Measurements from ENCODE around the gene KCNJ12.

The KCNJ12 gene

DNA sequence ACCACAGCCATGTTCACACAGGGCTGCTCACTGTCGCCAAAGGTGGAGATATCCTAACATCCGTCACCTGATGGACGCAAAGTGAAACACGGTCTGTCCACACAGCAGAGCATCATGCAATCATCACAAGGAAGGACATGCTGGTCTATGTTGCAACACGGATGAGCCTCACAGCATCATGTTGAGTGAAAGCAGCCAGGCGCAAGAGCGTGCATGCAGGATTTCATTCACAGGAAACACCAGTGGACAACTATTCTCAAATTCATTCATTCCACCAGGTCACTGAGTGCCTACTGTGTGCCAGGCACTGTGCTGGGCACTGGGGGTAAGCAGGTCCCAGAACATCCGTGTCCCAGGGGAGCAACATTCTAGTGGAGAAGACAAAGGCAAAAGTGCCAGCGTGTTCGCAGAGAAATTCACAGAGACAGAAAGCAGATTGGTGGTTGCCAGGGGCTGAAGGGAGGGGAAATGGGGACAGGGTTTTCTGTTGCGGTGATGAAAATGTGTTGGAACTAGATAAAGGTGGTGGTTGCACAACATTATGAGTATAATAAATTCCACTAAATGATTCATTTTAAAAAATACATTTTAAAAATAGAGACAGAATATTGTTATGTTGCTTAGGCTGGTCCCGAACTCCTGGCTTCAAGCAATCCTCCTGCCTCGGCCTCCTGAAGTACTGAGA lies 22.7 kb upstream of the KCNJ12 start:
- Histone ChIP-seq H3K27ac (ENCODE audit: low read length) (no peak overlapping the region), H3K36me3 (ENCODE audit: insufficient read depth, low read length) (no peaks in the 10 kb centered on the region), H3K4me1 (ENCODE audit: insufficient read depth, low read length) (no peaks in the 10 kb centered on the region), H3K9me3 (ENCODE audit: insufficient read depth, low read length, severe bottlenecking) (no peaks in the 10 kb centered on the region), H3K9ac (ENCODE audit: low read depth, low read length) (no peak overlapping the region), H2AFZ (ENCODE audit: low read depth, low read length) (no peak overlapping the region), H4K20me1 (ENCODE audit: insufficient read depth, low read length) (no peaks in the 10 kb centered on the region), H3K4me2 (ENCODE audit: insufficient read depth, low read length) (no peak overlapping the region), H3K79me2 (ENCODE audit: insufficient read depth, low read length) (no peaks in the 10 kb centered on the region), H3K4me3 (ENCODE audit: low read depth in 1 of 2, low read length in 2 of 2) (no peak overlapping the region), H3K27me3 (ENCODE audit: insufficient read depth, low read length, poor library complexity) (no peaks in the 10 kb centered on the region)
- no peak for DNase-seq
- no peak for ATAC-seq (ENCODE audit: insufficient read depth, low read depth)
- TF ChIP-seq, protein P1, sequence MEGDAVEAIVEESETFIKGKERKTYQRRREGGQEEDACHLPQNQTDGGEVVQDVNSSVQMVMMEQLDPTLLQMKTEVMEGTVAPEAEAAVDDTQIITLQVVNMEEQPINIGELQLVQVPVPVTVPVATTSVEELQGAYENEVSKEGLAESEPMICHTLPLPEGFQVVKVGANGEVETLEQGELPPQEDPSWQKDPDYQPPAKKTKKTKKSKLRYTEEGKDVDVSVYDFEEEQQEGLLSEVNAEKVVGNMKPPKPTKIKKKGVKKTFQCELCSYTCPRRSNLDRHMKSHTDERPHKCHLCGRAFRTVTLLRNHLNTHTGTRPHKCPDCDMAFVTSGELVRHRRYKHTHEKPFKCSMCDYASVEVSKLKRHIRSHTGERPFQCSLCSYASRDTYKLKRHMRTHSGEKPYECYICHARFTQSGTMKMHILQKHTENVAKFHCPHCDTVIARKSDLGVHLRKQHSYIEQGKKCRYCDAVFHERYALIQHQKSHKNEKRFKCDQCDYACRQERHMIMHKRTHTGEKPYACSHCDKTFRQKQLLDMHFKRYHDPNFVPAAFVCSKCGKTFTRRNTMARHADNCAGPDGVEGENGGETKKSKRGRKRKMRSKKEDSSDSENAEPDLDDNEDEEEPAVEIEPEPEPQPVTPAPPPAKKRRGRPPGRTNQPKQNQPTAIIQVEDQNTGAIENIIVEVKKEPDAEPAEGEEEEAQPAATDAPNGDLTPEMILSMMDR (IDR thresholded peaks at IDR 0.05; ENCODE audit: borderline replicate concordance, extremely low read depth, low read length, poor library complexity, severe bottlenecking) = no peak
- TF ChIP-seq EZH2 (IDR thresholded peaks at IDR 0.05; ENCODE audit: borderline replicate concordance, low read depth, low read length, severe bottlenecking) = no peak

DNA sequence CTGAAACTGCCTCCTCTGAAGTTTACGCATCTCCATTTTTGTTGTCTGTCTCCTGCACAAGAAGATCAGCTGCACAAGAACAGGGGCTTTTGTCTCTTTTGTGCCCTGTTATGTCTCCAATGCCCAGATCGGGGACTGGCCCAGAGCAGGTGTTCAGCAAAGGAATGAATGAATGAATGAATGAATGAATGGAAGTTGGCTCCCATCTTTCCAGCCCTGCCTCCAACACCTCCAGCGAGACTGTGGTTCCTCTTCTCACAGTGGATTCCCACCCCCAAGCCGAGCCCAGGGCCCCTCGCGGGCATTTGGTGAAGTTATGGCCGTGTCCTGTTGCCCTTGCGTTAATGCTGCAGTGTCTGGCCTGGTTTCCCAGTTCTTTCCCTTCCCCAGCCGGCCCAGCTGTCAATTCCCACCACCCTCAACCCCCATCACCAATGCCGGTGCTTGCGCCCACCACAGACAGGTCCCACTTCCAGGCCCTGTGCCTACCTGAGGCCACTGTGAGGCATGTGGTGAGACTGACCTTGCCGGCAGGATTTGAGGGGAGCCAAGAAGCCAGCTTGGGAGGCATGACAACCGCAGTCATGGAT lies 21.3 kb upstream of the KCNJ12 start:
- H4K20me1 ChIP-seq (ENCODE audit: insufficient read depth, low read length) = no peaks in the 10 kb centered on the region
- H3K4me3 ChIP-seq (ENCODE audit: low read depth in 1 of 2, low read length in 2 of 2) = no peak overlapping the region
- no peaks in the 10 kb centered on the region for H3K79me2 ChIP-seq (ENCODE audit: insufficient read depth, low read length)
- H3K4me1 ChIP-seq (ENCODE audit: insufficient read depth, low read length) = no peaks in the 10 kb centered on the region
- H3K4me2 ChIP-seq (ENCODE audit: insufficient read depth, low read length) = no peak overlapping the region
- ATAC-seq (ENCODE audit: insufficient read depth, low read depth) (no peak), DNase-seq (no peak)
- H3K9ac ChIP-seq (ENCODE audit: low read depth, low read length) = no peak overlapping the region
- no peak overlapping the region for H2AFZ ChIP-seq (ENCODE audit: low read depth, low read length)
- H3K36me3 ChIP-seq (ENCODE audit: insufficient read depth, low read length) = no peaks in the 10 kb centered on the region
- TF ChIP-seq, protein P1 (IDR thresholded peaks at IDR 0.05; ENCODE audit: borderline replicate concordance, extremely low read depth, low read length, poor library complexity, severe bottlenecking) = no peak
- no peak for TF ChIP-seq EZH2 (IDR thresholded peaks at IDR 0.05; ENCODE audit: borderline replicate concordance, low read depth, low read length, severe bottlenecking)
- no peaks in the 10 kb centered on the region for H3K9me3 ChIP-seq (ENCODE audit: insufficient read depth, low read length, severe bottlenecking)
- no peaks in the 10 kb centered on the region for H3K27me3 ChIP-seq (ENCODE audit: insufficient read depth, low read length, poor library complexity)
- H3K27ac ChIP-seq (ENCODE audit: low read length) = no peak overlapping the region

DNA sequence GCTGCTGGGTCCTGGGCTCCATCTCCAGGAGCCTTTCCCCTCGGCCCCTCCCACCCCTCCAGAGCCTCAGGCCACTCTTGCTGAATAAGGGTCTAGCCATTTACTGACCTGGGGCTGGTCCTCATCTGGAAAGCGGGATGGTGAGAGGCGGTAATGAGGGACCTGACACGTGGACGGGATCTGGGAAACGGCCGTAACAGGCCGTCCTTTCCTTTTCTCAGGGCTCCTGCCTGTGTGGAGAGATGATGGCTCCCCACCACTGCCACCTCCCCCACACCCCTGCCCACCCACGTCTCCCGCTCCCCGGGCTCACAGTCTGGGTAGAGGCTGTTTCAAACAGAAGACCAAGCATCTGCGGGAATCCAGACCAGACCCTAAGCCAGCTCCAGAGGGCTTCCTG lies 20.6 kb upstream of the KCNJ12 start:
- Histone ChIP-seq H3K27ac (ENCODE audit: low read length) (no peak overlapping the region), H3K4me1 (ENCODE audit: insufficient read depth, low read length) (no peaks in the 10 kb centered on the region), H3K9me3 (ENCODE audit: insufficient read depth, low read length, severe bottlenecking) (no peaks in the 10 kb centered on the region), H3K4me3 (ENCODE audit: low read depth in 1 of 2, low read length in 2 of 2) (no peak overlapping the region), H3K79me2 (ENCODE audit: insufficient read depth, low read length) (no peaks in the 10 kb centered on the region), H3K9ac (ENCODE audit: low read depth, low read length) (no peak overlapping the region), H4K20me1 (ENCODE audit: insufficient read depth, low read length) (no peaks in the 10 kb centered on the region), H3K4me2 (ENCODE audit: insufficient read depth, low read length) (no peak overlapping the region), H3K27me3 (ENCODE audit: insufficient read depth, low read length, poor library complexity) (no peaks in the 10 kb centered on the region), H2AFZ (ENCODE audit: low read depth, low read length) (no peak overlapping the region), H3K36me3 (ENCODE audit: insufficient read depth, low read length) (no peaks in the 10 kb centered on the region)
- TF ChIP-seq, protein P1 (IDR thresholded peaks at IDR 0.05; ENCODE audit: borderline replicate concordance, extremely low read depth, low read length, poor library complexity, severe bottlenecking) = no peak
- no peak for TF ChIP-seq EZH2 (IDR thresholded peaks at IDR 0.05; ENCODE audit: borderline replicate concordance, low read depth, low read length, severe bottlenecking)
- DNase-seq (no peak), ATAC-seq (ENCODE audit: insufficient read depth, low read depth) (no peak)
